ENCODE data around the gene JAML.

DNA sequence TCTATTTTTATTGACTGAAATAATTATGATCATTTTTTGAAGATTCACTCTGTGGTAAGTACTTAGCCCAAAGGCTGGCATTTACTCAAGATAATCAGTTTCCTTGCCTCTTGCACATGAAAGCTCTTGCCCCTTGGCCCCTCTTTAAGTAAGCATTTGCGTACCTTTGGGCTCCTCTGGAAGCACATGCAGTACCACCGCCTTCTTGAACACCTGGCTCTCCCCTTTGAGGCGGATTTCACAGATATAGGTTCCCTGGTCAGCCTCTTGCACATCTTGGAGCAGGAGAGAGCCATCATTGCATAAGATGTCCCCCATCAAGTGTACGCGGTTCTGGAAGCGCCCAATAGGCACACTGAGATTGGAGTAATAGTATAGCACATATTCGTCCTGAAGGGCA is 14.5 kb downstream of the JAML start:
- TF ChIP-seq POLR2A (IDR thresholded peaks at IDR 0.05; ENCODE audit: low read depth, low read length), result no peak
- no peak for TF ChIP-seq POLR2AphosphoS5 (IDR thresholded peaks at IDR 0.05; ENCODE audit: low read depth, low read length)
